Transverse colon (tissue), 4 donors: Measurements from ENCODE around the gene SAV1.

ENCODE experiments used
- EP300 ChIP-seq: sonication (generic); formaldehyde crosslinking; IDR thresholded peaks from one replicate; pipeline ENCODE4 v1.6.1; 2017; ENCODE audit warnings: antibody characterized with exemption, low read depth
- POLR2AphosphoS5 ChIP-seq, 3 donors: sonication (generic); formaldehyde crosslinking; IDR thresholded peaks; one replicate each; pipeline ENCODE4 v1.6.1; 2016; ENCODE audit warnings: antibody characterized with exemption in 3 of 3
- TF ChIP-seq, protein P1 (sequence below), 5 experiments: fragments of 200-600 bp in 3 of 5; fragments of 450-650 bp in 2 of 5; sonication (generic) in 3 of 5; IDR thresholded peaks; 1 replicate in 2 of 5; 2 replicates in 3 of 5; pipeline ENCODE4 v1.5.1; 2016 to 2017; ENCODE audit warnings: antibody characterized with exemption in 5 of 5, inconsistent platforms in 3 of 5, mild to moderate bottlenecking in 2 of 5, moderate library complexity in 1 of 5

DNA sequence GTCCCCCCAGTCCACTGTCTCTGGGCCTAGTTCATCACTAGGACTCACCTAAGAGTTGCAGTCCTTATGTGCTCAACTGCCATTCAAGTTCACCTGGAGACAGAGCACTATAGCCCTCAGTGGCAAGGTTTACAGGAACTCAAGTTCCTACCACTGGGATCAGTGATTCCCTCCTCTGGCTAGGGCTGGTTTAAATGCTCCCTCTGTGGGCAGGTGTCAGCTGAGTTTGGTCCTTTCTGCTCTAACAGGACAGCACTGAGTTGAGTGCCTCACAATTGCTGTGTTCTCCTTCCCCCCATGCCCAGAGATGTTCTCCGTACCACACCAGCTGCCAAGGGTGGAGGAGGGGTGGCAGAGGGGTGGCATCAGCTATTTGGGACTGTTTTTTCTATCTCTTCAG lies 20.8 kb upstream of the SAV1 start:
- TF ChIP-seq, protein P1, sequence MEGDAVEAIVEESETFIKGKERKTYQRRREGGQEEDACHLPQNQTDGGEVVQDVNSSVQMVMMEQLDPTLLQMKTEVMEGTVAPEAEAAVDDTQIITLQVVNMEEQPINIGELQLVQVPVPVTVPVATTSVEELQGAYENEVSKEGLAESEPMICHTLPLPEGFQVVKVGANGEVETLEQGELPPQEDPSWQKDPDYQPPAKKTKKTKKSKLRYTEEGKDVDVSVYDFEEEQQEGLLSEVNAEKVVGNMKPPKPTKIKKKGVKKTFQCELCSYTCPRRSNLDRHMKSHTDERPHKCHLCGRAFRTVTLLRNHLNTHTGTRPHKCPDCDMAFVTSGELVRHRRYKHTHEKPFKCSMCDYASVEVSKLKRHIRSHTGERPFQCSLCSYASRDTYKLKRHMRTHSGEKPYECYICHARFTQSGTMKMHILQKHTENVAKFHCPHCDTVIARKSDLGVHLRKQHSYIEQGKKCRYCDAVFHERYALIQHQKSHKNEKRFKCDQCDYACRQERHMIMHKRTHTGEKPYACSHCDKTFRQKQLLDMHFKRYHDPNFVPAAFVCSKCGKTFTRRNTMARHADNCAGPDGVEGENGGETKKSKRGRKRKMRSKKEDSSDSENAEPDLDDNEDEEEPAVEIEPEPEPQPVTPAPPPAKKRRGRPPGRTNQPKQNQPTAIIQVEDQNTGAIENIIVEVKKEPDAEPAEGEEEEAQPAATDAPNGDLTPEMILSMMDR (IDR thresholded peaks at IDR 0.05), result no peak
- no peak for TF ChIP-seq EP300
- TF ChIP-seq POLR2AphosphoS5 (IDR thresholded peaks at IDR 0.05), result no peak
